ENCODE measurements around the gene SLC9A5. TPM values are rescaled to one million over a fixed set of nuclear protein-coding genes. Genes with fewer than 3 reads are reported as not detected.

The SLC9A5 gene
- total and polyA plus RNA-seq, 2 donors = 0.09 to 1.1 TPM

DNA sequence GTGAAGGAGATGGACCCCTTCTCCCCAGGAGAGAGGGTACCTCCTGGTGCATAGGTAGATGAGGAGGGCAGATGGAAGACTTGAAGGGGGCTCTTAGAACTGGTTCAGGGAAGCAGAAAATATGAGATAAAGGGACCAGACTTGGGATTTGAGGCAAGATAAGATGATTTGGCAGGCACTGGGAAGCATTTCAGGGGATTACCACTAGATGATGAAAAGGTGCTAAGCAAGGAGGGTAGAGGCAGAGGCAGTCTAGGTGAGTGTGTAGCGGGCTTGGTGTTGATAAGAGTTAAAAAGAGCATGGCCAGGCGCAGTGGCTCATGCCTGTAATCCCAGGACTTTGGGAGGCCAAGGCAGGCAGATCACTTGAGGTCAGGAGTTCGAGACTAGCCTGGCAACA lies 14.4 kb downstream of the SLC9A5 start:
- no peaks in the 10 kb centered on the region for H3K9me3 ChIP-seq (ENCODE audit: control insufficient read depth in 2 of 2, insufficient read depth in 1 of 2, low read length in 1 of 2)
- H3K4me1 ChIP-seq (ENCODE audit: control insufficient read depth in 2 of 2, insufficient read depth in 2 of 2, low read length in 2 of 2) = no peaks in the 10 kb centered on the region
- no peak overlapping the region for H3K4me3 ChIP-seq (ENCODE audit: low read length in 2 of 2)
- DNase-seq (ENCODE audit: low read depth in 6 of 9, low spot score in 9 of 9) = no peak
- peaks cover 0 to 10% of the 10 kb centered on the region in 2 donors for H3K27me3 ChIP-seq (ENCODE audit: control insufficient read depth in 2 of 2, insufficient read depth in 1 of 2, low read length in 1 of 2)
- no peaks in the 10 kb centered on the region for H3K36me3 ChIP-seq (ENCODE audit: control insufficient read depth in 2 of 2, insufficient read depth in 2 of 2, low read length in 1 of 2)
- WGBS = 94% methylated on average over 3 of the region's 3 CpGs
- H3K27ac ChIP-seq (ENCODE audit: low read depth in 1 of 2, low read length in 1 of 2) = no peak overlapping the region

DNA sequence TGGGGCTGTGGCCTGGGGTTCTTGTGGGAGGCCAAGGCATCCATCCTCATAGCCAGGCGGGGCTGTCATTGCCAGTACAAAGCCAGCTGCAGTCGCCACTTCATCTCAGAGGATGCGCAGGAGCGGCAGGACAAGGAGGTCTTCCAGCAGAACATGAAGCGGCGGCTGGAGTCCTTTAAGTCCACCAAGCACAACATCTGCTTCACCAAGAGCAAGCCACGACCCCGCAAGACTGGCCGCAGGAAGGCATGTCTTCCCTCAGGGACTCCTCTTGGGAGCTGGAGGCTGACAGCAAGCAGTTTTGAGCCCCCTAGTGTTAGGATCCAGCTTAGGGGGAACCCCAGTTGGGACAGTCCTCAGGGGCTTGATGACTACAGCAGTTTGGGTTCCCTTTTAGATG lies 15.5 kb downstream of the SLC9A5 start:
- H3K36me3 ChIP-seq (ENCODE audit: control insufficient read depth in 2 of 2, insufficient read depth in 2 of 2, low read length in 1 of 2) = no peaks in the 10 kb centered on the region
- no peak for DNase-seq (ENCODE audit: low read depth in 6 of 9, low spot score in 9 of 9)
- H3K4me1 ChIP-seq (ENCODE audit: control insufficient read depth in 2 of 2, insufficient read depth in 2 of 2, low read length in 2 of 2) = no peaks in the 10 kb centered on the region
- H3K4me3 ChIP-seq (ENCODE audit: low read length in 2 of 2) = no peak overlapping the region
- WGBS = 92% methylated on average over 9 of the region's 9 CpGs
- H3K9me3 ChIP-seq (ENCODE audit: control insufficient read depth in 2 of 2, insufficient read depth in 1 of 2, low read length in 1 of 2) = no peaks in the 10 kb centered on the region
- peaks cover 0 to 10% of the 10 kb centered on the region in 2 donors for H3K27me3 ChIP-seq (ENCODE audit: control insufficient read depth in 2 of 2, insufficient read depth in 1 of 2, low read length in 1 of 2)
- H3K27ac ChIP-seq (ENCODE audit: low read depth in 1 of 2, low read length in 1 of 2) = no peak overlapping the region

- Histone ChIP-seq H3K4me3 (ENCODE audit: low read length in 2 of 2) (no peak overlapping the region), H3K36me3 (ENCODE audit: control insufficient read depth in 2 of 2, insufficient read depth in 2 of 2, low read length in 1 of 2) (no peaks in the 10 kb centered on the region), H3K27me3 (ENCODE audit: control insufficient read depth in 2 of 2, insufficient read depth in 1 of 2, low read length in 1 of 2) (peaks cover 0 to 10% of the 10 kb centered on the region in 2 donors), H3K4me1 (ENCODE audit: control insufficient read depth in 2 of 2, insufficient read depth in 2 of 2, low read length in 2 of 2) (no peaks in the 10 kb centered on the region), H3K27ac (ENCODE audit: low read depth in 1 of 2, low read length in 1 of 2) (no peak overlapping the region), H3K9me3 (ENCODE audit: control insufficient read depth in 2 of 2, insufficient read depth in 1 of 2, low read length in 1 of 2) (no peaks in the 10 kb centered on the region)
- DNase-seq (ENCODE audit: low read depth in 6 of 9, low spot score in 9 of 9) = no peak
- WGBS = 96% methylated on average over 5 of the region's 5 CpGs
These were observed 16.1 kb downstream of the SLC9A5 start for GRCh38 chr16:67264866-67265265.

DNA sequence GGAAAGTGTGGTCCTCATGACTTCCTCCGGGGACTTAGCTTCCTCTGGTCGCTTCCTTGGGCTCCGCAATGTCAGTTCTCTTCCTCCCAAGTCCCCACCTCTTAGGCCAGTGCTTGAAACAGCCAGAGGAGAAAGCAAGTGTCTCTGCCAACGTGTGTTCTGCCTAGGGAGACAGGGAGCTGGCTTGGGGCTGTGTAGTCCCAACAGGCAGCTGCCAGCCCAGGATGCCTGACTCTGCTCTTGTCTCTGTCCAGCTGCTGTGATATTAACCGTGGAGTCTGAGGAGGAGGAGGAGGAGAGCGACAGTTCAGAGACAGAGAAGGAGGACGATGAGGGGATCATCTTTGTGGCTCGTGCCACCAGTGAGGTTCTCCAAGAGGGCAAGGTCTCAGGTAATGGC lies 17.1 kb downstream of the SLC9A5 start:
- Histone ChIP-seq H3K9me3 (ENCODE audit: control insufficient read depth in 2 of 2, insufficient read depth in 1 of 2, low read length in 1 of 2) (no peaks in the 10 kb centered on the region), H3K4me1 (ENCODE audit: control insufficient read depth in 2 of 2, insufficient read depth in 2 of 2, low read length in 2 of 2) (no peaks in the 10 kb centered on the region), H3K27ac (ENCODE audit: low read depth in 1 of 2, low read length in 1 of 2) (no peak overlapping the region), H3K36me3 (ENCODE audit: control insufficient read depth in 2 of 2, insufficient read depth in 2 of 2, low read length in 1 of 2) (no peaks in the 10 kb centered on the region), H3K27me3 (ENCODE audit: control insufficient read depth in 2 of 2, insufficient read depth in 1 of 2, low read length in 1 of 2) (peaks cover 0 to 10% of the 10 kb centered on the region in 2 donors), H3K4me3 (ENCODE audit: low read length in 2 of 2) (no peak overlapping the region)
- 82% methylated on average over 8 of the region's 8 CpGs for WGBS
- no peak for DNase-seq (ENCODE audit: low read depth in 6 of 9, low spot score in 9 of 9)

- DNase-seq (ENCODE audit: low read depth in 6 of 9, low spot score in 9 of 9) = no peak
- no peaks in the 10 kb centered on the region for H3K9me3 ChIP-seq (ENCODE audit: control insufficient read depth in 2 of 2, insufficient read depth in 1 of 2, low read length in 1 of 2)
- H3K27ac ChIP-seq (ENCODE audit: low read depth in 1 of 2, low read length in 1 of 2) = no peak overlapping the region
- H3K4me3 ChIP-seq (ENCODE audit: low read length in 2 of 2) = no peak overlapping the region
- peaks cover 0 to 8% of the 10 kb centered on the region in 2 donors for H3K27me3 ChIP-seq (ENCODE audit: control insufficient read depth in 2 of 2, insufficient read depth in 1 of 2, low read length in 1 of 2)
- H3K36me3 ChIP-seq (ENCODE audit: control insufficient read depth in 2 of 2, insufficient read depth in 2 of 2, low read length in 1 of 2) = no peaks in the 10 kb centered on the region
- H3K4me1 ChIP-seq (ENCODE audit: control insufficient read depth in 2 of 2, insufficient read depth in 2 of 2, low read length in 2 of 2) = no peaks in the 10 kb centered on the region
- 95% methylated on average over 5 of the region's 5 CpGs for WGBS
These were observed 19.4 kb downstream of the SLC9A5 start for GRCh38 chr16:67268136-67268579.

- H3K9me3 ChIP-seq (ENCODE audit: control insufficient read depth in 2 of 2, insufficient read depth in 1 of 2, low read length in 1 of 2) = no peaks in the 10 kb centered on the region
- H3K4me1 ChIP-seq (ENCODE audit: control insufficient read depth in 2 of 2, insufficient read depth in 2 of 2, low read length in 2 of 2) = no peaks in the 10 kb centered on the region
- no peak overlapping the region for H3K4me3 ChIP-seq (ENCODE audit: low read length in 2 of 2)
- H3K27ac ChIP-seq (ENCODE audit: low read depth in 1 of 2, low read length in 1 of 2) = no peak overlapping the region
- peaks cover 0 to 7% of the 10 kb centered on the region in 2 donors for H3K27me3 ChIP-seq (ENCODE audit: control insufficient read depth in 2 of 2, insufficient read depth in 1 of 2, low read length in 1 of 2)
- no peaks in the 10 kb centered on the region for H3K36me3 ChIP-seq (ENCODE audit: control insufficient read depth in 2 of 2, insufficient read depth in 2 of 2, low read length in 1 of 2)
- no peak for DNase-seq (ENCODE audit: low read depth in 6 of 9, low spot score in 9 of 9)
- 82% methylated on average over 5 of the region's 5 CpGs for WGBS
These were observed 21.0 kb downstream of the SLC9A5 start for GRCh38 chr16:67269766-67270165.

GRCh38 chr16:67270931-67271338 lies 22.2 kb downstream of the SLC9A5 start:
- Histone ChIP-seq H3K4me1 (ENCODE audit: control insufficient read depth in 2 of 2, insufficient read depth in 2 of 2, low read length in 2 of 2) (no peaks in the 10 kb centered on the region), H3K9me3 (ENCODE audit: control insufficient read depth in 2 of 2, insufficient read depth in 1 of 2, low read length in 1 of 2) (no peaks in the 10 kb centered on the region), H3K27me3 (ENCODE audit: control insufficient read depth in 2 of 2, insufficient read depth in 1 of 2, low read length in 1 of 2) (no peaks in the 10 kb centered on the region), H3K36me3 (ENCODE audit: control insufficient read depth in 2 of 2, insufficient read depth in 2 of 2, low read length in 1 of 2) (no peaks in the 10 kb centered on the region), H3K27ac (ENCODE audit: low read depth in 1 of 2, low read length in 1 of 2) (no peak overlapping the region), H3K4me3 (ENCODE audit: low read length in 2 of 2) (no peak overlapping the region)
- 91% methylated on average over 11 of the region's 11 CpGs for WGBS
- no peak for DNase-seq (ENCODE audit: low read depth in 6 of 9, low spot score in 9 of 9)

GRCh38 chr16:67271446-67271845 lies 22.7 kb downstream of the SLC9A5 start:
- no peak overlapping the region for H3K27ac ChIP-seq (ENCODE audit: low read depth in 1 of 2, low read length in 1 of 2)

GRCh38 chr16:67275321-67275720 lies 26.5 kb downstream of the SLC9A5 start:
- H3K4me3 ChIP-seq (ENCODE audit: low read length in 2 of 2) = no peak overlapping the region
- WGBS = 100% methylated on average over 2 of the region's 2 CpGs

More at GRCh38 chr16:67271446-67271845, 22.7 kb downstream of the SLC9A5 start:
- H3K4me3 ChIP-seq (ENCODE audit: low read length in 2 of 2) = no peak overlapping the region
- H3K36me3 ChIP-seq (ENCODE audit: control insufficient read depth in 2 of 2, insufficient read depth in 2 of 2, low read length in 1 of 2) = peaks cover 0 to 3% of the 10 kb centered on the region in 2 donors
- DNase-seq (ENCODE audit: low read depth in 6 of 9, low spot score in 9 of 9) = no peak
- no peaks in the 10 kb centered on the region for H3K4me1 ChIP-seq (ENCODE audit: control insufficient read depth in 2 of 2, insufficient read depth in 2 of 2, low read length in 2 of 2)
- WGBS = 98% methylated on average over 4 of the region's 4 CpGs
- no peaks in the 10 kb centered on the region for H3K9me3 ChIP-seq (ENCODE audit: control insufficient read depth in 2 of 2, insufficient read depth in 1 of 2, low read length in 1 of 2)
- no peaks in the 10 kb centered on the region for H3K27me3 ChIP-seq (ENCODE audit: control insufficient read depth in 2 of 2, insufficient read depth in 1 of 2, low read length in 1 of 2)

More at GRCh38 chr16:67275321-67275720, 26.5 kb downstream of the SLC9A5 start:
- Histone ChIP-seq H3K27me3 (ENCODE audit: control insufficient read depth in 2 of 2, insufficient read depth in 1 of 2, low read length in 1 of 2) (no peaks in the 10 kb centered on the region), H3K27ac (ENCODE audit: low read depth in 1 of 2, low read length in 1 of 2) (no peak overlapping the region), H3K36me3 (ENCODE audit: control insufficient read depth in 2 of 2, insufficient read depth in 2 of 2, low read length in 1 of 2) (peaks cover 4 to 12% of the 10 kb centered on the region in 2 donors), H3K9me3 (ENCODE audit: control insufficient read depth in 2 of 2, insufficient read depth in 1 of 2, low read length in 1 of 2) (peaks cover 0 to 4% of the 10 kb centered on the region in 2 donors), H3K4me1 (ENCODE audit: control insufficient read depth in 2 of 2, insufficient read depth in 2 of 2, low read length in 2 of 2) (peaks cover 3 to 16% of the 10 kb centered on the region in 2 donors)
- no peak for DNase-seq (ENCODE audit: low read depth in 6 of 9, low spot score in 9 of 9)

All from thymus (tissue), 11 donors.